ENCODE measurements around the gene NSDHL. TPM values are rescaled to one million over a fixed set of nuclear protein-coding genes. Genes with fewer than 3 reads are reported as not detected.

NSDHL gene
- total and polyA plus RNA-seq, 12 donors, result 7.1 to 228 (median 23.4) TPM

- intact Hi-C loops (cut with DNase I), result no loop called here
- H3K27me3 ChIP-seq, result peaks cover 7% of the 10 kb centered on the region
- H3K4me1 ChIP-seq (replicated peaks in 1 of 2), result peaks cover 0 to 4% of the 10 kb centered on the region in 2 donors
- no peak overlapping the region for H3K4me3 ChIP-seq
- no peaks in the 10 kb centered on the region for H3K9me3 ChIP-seq (replicated peaks in 1 of 3)
- WGBS, 4 donors, result 71 to 92% (median 82%) methylated on average over 4 to 8 of the region's 8 CpGs
- H3K36me3 ChIP-seq (replicated peaks in 1 of 2), result no peaks in the 10 kb centered on the region
- H3K27ac ChIP-seq, result no peak overlapping the region
- TF ChIP-seq POLR2A (IDR thresholded peaks at IDR 0.05) (no peak), CTCF (IDR thresholded peaks at IDR 0.05) (no peak)
- no peak for DNase-seq
These were observed 65.0 kb downstream of the NSDHL start for GRCh38 chrX:152895724-152896420.

GRCh38 chrX:152896450-152896849 lies 65.6 kb downstream of the NSDHL start:
- 67 to 86% (median 74%) methylated on average over 8 of the region's 8 CpGs for WGBS, 4 donors

GRCh38 chrX:152897222-152898131 lies 66.6 kb downstream of the NSDHL start, which contains the start of gene ZNF185:
Gene ZNF185, plus strand, starts transcription at chrX:152898067. Its CDS starts 16,423 bp downstream, at chrX:152914490.
- peak in 4 of 7 donors; percentile 35 to 65 (median 52) for DNase-seq
- Histone ChIP-seq H3K4me3 (peak within 1 kb of the TSS in 1 of 4 donors; percentile 29), H3K4me1 (replicated peaks in 1 of 2) (peaks cover 0 to 4% of the 10 kb centered on the region in 2 donors), H3K9me3 (replicated peaks in 1 of 3) (no peaks in the 10 kb centered on the region), H3K27me3 (no peaks in the 10 kb centered on the region), H3K36me3 (replicated peaks in 1 of 2) (no peaks in the 10 kb centered on the region), H3K27ac (no peak within 1 kb of the TSS)
- intact Hi-C loops (cut with DNase I), result no loop called here
- TF ChIP-seq CTCF (IDR thresholded peaks at IDR 0.05) (no peak), POLR2A (IDR thresholded peaks at IDR 0.05) (no peak)
- 16 to 95% (median 33%) methylated on average over 4 to 61 of the region's 64 CpGs for WGBS, 4 donors

More at GRCh38 chrX:152896450-152896849, 65.6 kb downstream of the NSDHL start:
- no peak overlapping the region for H3K4me3 ChIP-seq
- TF ChIP-seq POLR2A (IDR thresholded peaks at IDR 0.05) (no peak), CTCF (IDR thresholded peaks at IDR 0.05) (no peak)
- peaks cover 7% of the 10 kb centered on the region for H3K27me3 ChIP-seq
- DNase-seq, result no peak
- H3K36me3 ChIP-seq (replicated peaks in 1 of 2), result no peaks in the 10 kb centered on the region
- no peak overlapping the region for H3K27ac ChIP-seq
- intact Hi-C loops (cut with DNase I), result no loop called here
- peaks cover 0 to 4% of the 10 kb centered on the region in 2 donors for H3K4me1 ChIP-seq (replicated peaks in 1 of 2)
- no peaks in the 10 kb centered on the region for H3K9me3 ChIP-seq (replicated peaks in 1 of 3)

GRCh38 chrX:152898442-152898841 lies 67.6 kb downstream of the NSDHL start:
- H3K9me3 ChIP-seq (replicated peaks in 1 of 3), result no peaks in the 10 kb centered on the region
- no peak for DNase-seq
- no peak overlapping the region for H3K27ac ChIP-seq
- no peaks in the 10 kb centered on the region for H3K27me3 ChIP-seq
- intact Hi-C loops (cut with DNase I), result no loop called here
- 52 to 79% (median 65%) methylated on average over 7 to 10 of the region's 10 CpGs for WGBS, 4 donors
- peaks cover 0 to 4% of the 10 kb centered on the region in 2 donors for H3K4me1 ChIP-seq (replicated peaks in 1 of 2)
- no peaks in the 10 kb centered on the region for H3K36me3 ChIP-seq (replicated peaks in 1 of 2)
- TF ChIP-seq CTCF (IDR thresholded peaks at IDR 0.05) (no peak), POLR2A (IDR thresholded peaks at IDR 0.05) (no peak)
- peak overlapping the region in 1 of 4 donors; percentile 29 for H3K4me3 ChIP-seq
